ENCODE results near the gene RALGAPA1. TPM values are rescaled to one million over a fixed set of nuclear protein-coding genes. Genes with fewer than 3 reads are reported as not detected.

The RALGAPA1 gene
- polyA plus RNA-seq, 1 donor (not counting 4 experiments of a cell fraction or from before 2014, with no cell fraction given): 12.1 TPM

DNA sequence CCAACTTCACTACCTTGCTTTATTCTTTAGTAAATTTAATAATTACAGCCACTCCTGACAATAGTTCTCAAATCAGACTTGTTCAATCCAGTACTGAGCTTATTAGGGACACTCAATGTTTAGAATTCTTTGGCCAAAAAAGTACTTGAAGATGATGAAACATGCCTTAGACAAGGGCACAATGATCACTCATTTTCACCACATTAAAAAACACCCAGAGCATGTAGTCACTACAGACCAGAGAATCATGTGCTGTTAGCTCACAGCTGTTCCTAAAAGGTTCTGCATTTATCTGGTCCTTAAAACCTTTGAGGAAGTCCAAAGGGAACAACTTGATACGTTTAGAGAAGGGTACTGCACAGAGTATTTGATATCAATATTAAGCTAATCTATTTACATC lies 176.4 kb downstream of the RALGAPA1 start:
- no peak for TF ChIP-seq EZH2 (IDR thresholded peaks at IDR 0.05; ENCODE audit: low read length)
- TF ChIP-seq, protein P1, sequence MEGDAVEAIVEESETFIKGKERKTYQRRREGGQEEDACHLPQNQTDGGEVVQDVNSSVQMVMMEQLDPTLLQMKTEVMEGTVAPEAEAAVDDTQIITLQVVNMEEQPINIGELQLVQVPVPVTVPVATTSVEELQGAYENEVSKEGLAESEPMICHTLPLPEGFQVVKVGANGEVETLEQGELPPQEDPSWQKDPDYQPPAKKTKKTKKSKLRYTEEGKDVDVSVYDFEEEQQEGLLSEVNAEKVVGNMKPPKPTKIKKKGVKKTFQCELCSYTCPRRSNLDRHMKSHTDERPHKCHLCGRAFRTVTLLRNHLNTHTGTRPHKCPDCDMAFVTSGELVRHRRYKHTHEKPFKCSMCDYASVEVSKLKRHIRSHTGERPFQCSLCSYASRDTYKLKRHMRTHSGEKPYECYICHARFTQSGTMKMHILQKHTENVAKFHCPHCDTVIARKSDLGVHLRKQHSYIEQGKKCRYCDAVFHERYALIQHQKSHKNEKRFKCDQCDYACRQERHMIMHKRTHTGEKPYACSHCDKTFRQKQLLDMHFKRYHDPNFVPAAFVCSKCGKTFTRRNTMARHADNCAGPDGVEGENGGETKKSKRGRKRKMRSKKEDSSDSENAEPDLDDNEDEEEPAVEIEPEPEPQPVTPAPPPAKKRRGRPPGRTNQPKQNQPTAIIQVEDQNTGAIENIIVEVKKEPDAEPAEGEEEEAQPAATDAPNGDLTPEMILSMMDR (optimal IDR thresholded peaks at IDR 0.05 in 1 of 3, IDR thresholded peaks at IDR 0.05 in 1 of 3, conservative IDR thresholded peaks at IDR 0.05 in 1 of 3; ENCODE audit: extremely low read depth in 1 of 3, insufficient read depth in 2 of 3, low read length in 3 of 3): no peak

DNA sequence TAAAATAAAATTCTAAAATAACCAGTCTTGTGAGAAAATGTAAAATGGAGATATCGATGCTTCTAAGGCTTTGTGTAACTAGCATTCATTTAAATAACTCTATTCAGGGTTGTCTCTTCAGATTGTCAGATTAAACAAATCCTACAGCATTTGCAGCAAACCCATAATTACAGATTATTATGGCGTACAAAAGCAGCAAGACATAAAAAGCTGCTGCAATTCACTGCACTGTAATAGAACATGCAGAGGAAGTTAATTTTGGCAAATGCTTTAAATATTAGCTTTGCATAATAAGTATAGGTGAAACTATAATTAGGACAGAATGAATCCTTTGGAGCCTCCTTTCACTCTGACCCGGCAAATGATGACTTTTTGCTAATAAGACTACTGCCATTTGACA lies 176.8 kb downstream of the RALGAPA1 start:
- Histone ChIP-seq H3K9me3 (ENCODE audit: control insufficient read depth, low read depth, low read length) (no peaks in the 10 kb centered on the region), H4K20me1 (ENCODE audit: control insufficient read depth, extremely low read depth, insufficient read depth, low read length) (no peaks in the 10 kb centered on the region), H3K4me2 (ENCODE audit: control insufficient read depth, extremely low read depth, insufficient read depth, low read depth, low read length) (no peak overlapping the region), H3K4me3 (ENCODE audit: control insufficient read depth in 2 of 3, extremely low read depth in 1 of 3, insufficient read depth in 2 of 3, low read depth in 1 of 3, low read length in 3 of 3) (no peak overlapping the region), H2AFZ (ENCODE audit: control insufficient read depth, low read length) (no peak overlapping the region), H3K9ac (ENCODE audit: control insufficient read depth, extremely low read depth, insufficient read depth, low read length) (no peak overlapping the region), H3K27ac (ENCODE audit: control insufficient read depth, insufficient read depth, low read length) (no peak overlapping the region), H3K79me2 (ENCODE audit: control insufficient read depth, insufficient read depth, low read length) (no peaks in the 10 kb centered on the region), H3K36me3 (ENCODE audit: control insufficient read depth in 2 of 2, extremely low read depth in 1 of 2, insufficient read depth in 2 of 2, low read length in 2 of 2) (no peaks in the 10 kb centered on the region), H3K9me1 (ENCODE audit: control insufficient read depth, extremely low read depth, insufficient read depth, low read length) (no peaks in the 10 kb centered on the region), H3K4me1 (ENCODE audit: control insufficient read depth, extremely low read depth, insufficient read depth, low read length) (no peaks in the 10 kb centered on the region), H3K27me3 (ENCODE audit: control insufficient read depth, extremely low read depth, insufficient read depth, low read length) (no peaks in the 10 kb centered on the region)
- dilution Hi-C loops (cut with MboI; ENCODE audit: extremely low pct_ligation_motif_present, low sequenced_read_pairs): no loop called here
- no peak for FAIRE-seq
- TF ChIP-seq, protein P1 (optimal IDR thresholded peaks at IDR 0.05 in 1 of 3, IDR thresholded peaks at IDR 0.05 in 1 of 3, conservative IDR thresholded peaks at IDR 0.05 in 1 of 3; ENCODE audit: extremely low read depth in 1 of 3, insufficient read depth in 2 of 3, low read length in 3 of 3): no peak
- no peak for TF ChIP-seq EZH2 (IDR thresholded peaks at IDR 0.05; ENCODE audit: low read length)
- DNase-seq (ENCODE audit: low read depth, low spot score): no peak

More for the DNA sequence above, 176.4 kb downstream of the RALGAPA1 start:
- H3K27ac ChIP-seq (ENCODE audit: control insufficient read depth, insufficient read depth, low read length): no peak overlapping the region
- DNase-seq (ENCODE audit: low read depth, low spot score): no peak
- H3K4me3 ChIP-seq (ENCODE audit: control insufficient read depth in 2 of 3, extremely low read depth in 1 of 3, insufficient read depth in 2 of 3, low read depth in 1 of 3, low read length in 3 of 3): no peak overlapping the region
- FAIRE-seq: no peak
- no peaks in the 10 kb centered on the region for H3K27me3 ChIP-seq (ENCODE audit: control insufficient read depth, extremely low read depth, insufficient read depth, low read length)
- no peak overlapping the region for H3K9ac ChIP-seq (ENCODE audit: control insufficient read depth, extremely low read depth, insufficient read depth, low read length)
- H4K20me1 ChIP-seq (ENCODE audit: control insufficient read depth, extremely low read depth, insufficient read depth, low read length): no peaks in the 10 kb centered on the region
- no peak overlapping the region for H3K4me2 ChIP-seq (ENCODE audit: control insufficient read depth, extremely low read depth, insufficient read depth, low read depth, low read length)
- H3K9me3 ChIP-seq (ENCODE audit: control insufficient read depth, low read depth, low read length): no peaks in the 10 kb centered on the region
- no peaks in the 10 kb centered on the region for H3K4me1 ChIP-seq (ENCODE audit: control insufficient read depth, extremely low read depth, insufficient read depth, low read length)
- dilution Hi-C loops (cut with MboI; ENCODE audit: extremely low pct_ligation_motif_present, low sequenced_read_pairs): no loop called here
- no peak overlapping the region for H2AFZ ChIP-seq (ENCODE audit: control insufficient read depth, low read length)
- no peaks in the 10 kb centered on the region for H3K36me3 ChIP-seq (ENCODE audit: control insufficient read depth in 2 of 2, extremely low read depth in 1 of 2, insufficient read depth in 2 of 2, low read length in 2 of 2)
- H3K79me2 ChIP-seq (ENCODE audit: control insufficient read depth, insufficient read depth, low read length): no peaks in the 10 kb centered on the region
- H3K9me1 ChIP-seq (ENCODE audit: control insufficient read depth, extremely low read depth, insufficient read depth, low read length): no peaks in the 10 kb centered on the region
